Progenitor cell of endocrine pancreas (in vitro differentiated cells): Measurements from ENCODE around the gene ZNF687. TPM values are rescaled to one million over a fixed set of nuclear protein-coding genes. Genes with fewer than 3 reads are reported as not detected.

ENCODE experiments used
- DNase-seq: peaks from one replicate; pipeline ENCODE4 v3.0.0; 2021; ENCODE audit warnings: low spot score; ENCODE audit not compliant: unreplicated experiment
- H3K27ac Mint-ChIP-seq: 2 replicates; pipeline ENCODE4 v1.8.0; 2021; ENCODE audit warnings: mild to moderate bottlenecking, moderate library complexity, mixed read lengths
- H3K27me3 Mint-ChIP-seq: 2 replicates; pipeline ENCODE4 v1.8.0; 2021; ENCODE audit warnings: mixed read lengths
- H3K36me3 Mint-ChIP-seq: 2 replicates; pipeline ENCODE4 v1.8.0; 2022; ENCODE audit warnings: mixed read lengths; ENCODE audit not compliant: insufficient read depth
- H3K4me1 Mint-ChIP-seq: 2 replicates; pipeline ENCODE4 v1.8.0; 2021; ENCODE audit warnings: low read depth, mixed read lengths
- H3K4me3 Mint-ChIP-seq: 2 replicates; pipeline ENCODE4 v1.8.0; 2021; ENCODE audit warnings: low read depth, mild to moderate bottlenecking, moderate library complexity, mixed read lengths
- H3K9me3 Mint-ChIP-seq: 2 replicates; pipeline ENCODE4 v1.8.0; 2021; ENCODE audit warnings: low read depth, mixed read lengths
- total RNA-seq: library from RNA; stranded (reverse); gene quantifications from 2 replicates; pipeline ENCODE4 v1.2.1, GENCODE V29; 2021
- TF ChIP-seq, protein P1 (sequence below): fragments of 200-600 bp; sonication (generic); IDR thresholded peaks from one replicate; pipeline ENCODE4 v1.5.0; 2021; ENCODE audit warnings: antibody characterized with exemption, mild to moderate bottlenecking; ENCODE audit not compliant: unreplicated experiment

The ZNF687 gene
- total RNA-seq, 1 donor from 2014 or later = 45.0 TPM

DNA sequence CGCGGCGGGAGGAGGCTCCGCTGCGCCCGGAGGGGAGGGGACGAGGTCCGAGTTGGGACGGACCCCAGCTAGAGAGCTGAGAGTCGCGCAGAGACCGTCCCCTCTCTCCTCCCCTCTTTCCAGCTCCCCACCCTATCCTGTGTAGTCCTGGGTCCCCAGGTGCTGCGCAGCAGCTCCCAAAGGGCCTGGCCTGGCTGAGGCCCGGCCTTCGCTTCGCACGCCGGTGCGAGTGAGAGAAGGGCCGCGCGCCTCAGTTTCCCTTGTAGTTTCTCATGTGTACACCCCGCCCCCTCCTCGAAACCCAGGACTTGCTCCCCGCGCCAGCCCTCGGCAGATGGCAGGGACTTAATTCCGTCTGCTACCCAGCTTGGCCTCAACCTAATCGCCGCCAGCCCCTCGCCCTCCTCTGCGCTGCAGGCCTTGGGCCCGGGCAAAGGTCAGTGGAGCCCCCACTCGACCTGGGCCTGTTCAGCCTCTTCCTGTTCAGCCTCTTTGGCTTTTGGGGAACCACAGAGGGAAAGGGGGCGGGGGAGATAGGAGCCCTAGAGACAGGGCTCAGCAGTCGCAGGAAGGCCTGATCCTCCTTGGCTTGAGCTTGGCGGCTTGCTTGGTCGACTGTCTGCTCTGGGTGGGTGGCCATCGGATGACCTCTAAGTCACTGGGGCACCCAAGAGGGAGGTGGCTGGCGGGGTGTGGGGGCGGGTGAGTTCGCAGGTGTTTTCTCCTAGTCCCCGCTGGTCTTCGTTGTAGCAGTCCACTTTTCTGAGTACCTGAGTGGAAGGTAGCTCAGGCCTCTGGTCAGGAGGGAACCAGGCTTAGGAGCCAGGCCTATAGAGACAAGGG lies 1.0 kb downstream of the ZNF687 start:
- TF ChIP-seq, protein P1, sequence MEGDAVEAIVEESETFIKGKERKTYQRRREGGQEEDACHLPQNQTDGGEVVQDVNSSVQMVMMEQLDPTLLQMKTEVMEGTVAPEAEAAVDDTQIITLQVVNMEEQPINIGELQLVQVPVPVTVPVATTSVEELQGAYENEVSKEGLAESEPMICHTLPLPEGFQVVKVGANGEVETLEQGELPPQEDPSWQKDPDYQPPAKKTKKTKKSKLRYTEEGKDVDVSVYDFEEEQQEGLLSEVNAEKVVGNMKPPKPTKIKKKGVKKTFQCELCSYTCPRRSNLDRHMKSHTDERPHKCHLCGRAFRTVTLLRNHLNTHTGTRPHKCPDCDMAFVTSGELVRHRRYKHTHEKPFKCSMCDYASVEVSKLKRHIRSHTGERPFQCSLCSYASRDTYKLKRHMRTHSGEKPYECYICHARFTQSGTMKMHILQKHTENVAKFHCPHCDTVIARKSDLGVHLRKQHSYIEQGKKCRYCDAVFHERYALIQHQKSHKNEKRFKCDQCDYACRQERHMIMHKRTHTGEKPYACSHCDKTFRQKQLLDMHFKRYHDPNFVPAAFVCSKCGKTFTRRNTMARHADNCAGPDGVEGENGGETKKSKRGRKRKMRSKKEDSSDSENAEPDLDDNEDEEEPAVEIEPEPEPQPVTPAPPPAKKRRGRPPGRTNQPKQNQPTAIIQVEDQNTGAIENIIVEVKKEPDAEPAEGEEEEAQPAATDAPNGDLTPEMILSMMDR = no peak
- H3K36me3 Mint-ChIP-seq = peaks cover 5% of the 10 kb centered on the region
- peak; percentile 32 for DNase-seq
- H3K4me3 Mint-ChIP-seq = peak overlapping the region; percentile 99
- H3K27me3 Mint-ChIP-seq = no peaks in the 10 kb centered on the region
- peak overlapping the region; percentile 97 for H3K27ac Mint-ChIP-seq
- peaks cover 16% of the 10 kb centered on the region for H3K4me1 Mint-ChIP-seq
- no peaks in the 10 kb centered on the region for H3K9me3 Mint-ChIP-seq

DNA sequence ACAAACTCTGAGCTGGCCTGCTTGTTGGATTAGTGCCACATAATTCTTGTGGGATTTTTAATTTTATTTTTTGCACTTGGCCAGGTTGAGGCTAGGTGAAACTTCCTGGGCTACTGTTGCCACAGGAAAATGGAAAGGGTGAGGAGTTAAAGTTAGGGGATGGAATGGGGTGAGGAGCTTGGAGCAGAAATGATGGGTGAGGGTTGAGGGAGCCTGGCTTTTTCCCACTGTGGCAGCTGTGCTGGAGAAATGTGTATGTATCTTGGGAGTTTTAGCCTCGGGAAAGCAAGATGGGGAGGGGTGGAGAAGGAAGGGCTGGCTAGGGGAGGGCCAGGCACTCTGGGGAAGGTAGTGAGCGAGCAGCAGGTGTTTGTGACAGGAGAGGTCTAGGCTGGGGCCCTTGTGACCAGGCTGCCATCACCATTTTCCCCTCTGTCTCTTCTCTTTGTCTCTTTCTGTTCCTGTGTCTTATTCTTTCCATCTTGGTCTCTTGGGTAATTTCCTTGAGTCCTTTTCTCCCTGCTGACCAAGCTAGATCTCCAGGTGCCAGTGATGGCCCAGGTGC lies 2.0 kb downstream of the ZNF687 start:
- no peak for DNase-seq
- Mint-ChIP-seq H3K9me3 (no peaks in the 10 kb centered on the region), H3K4me3 (peak overlapping the region; percentile 99), H3K27me3 (no peaks in the 10 kb centered on the region), H3K4me1 (peaks cover 16% of the 10 kb centered on the region), H3K36me3 (peaks cover 7% of the 10 kb centered on the region), H3K27ac (peak overlapping the region; percentile 97)
- TF ChIP-seq, protein P1 = no peak

DNA sequence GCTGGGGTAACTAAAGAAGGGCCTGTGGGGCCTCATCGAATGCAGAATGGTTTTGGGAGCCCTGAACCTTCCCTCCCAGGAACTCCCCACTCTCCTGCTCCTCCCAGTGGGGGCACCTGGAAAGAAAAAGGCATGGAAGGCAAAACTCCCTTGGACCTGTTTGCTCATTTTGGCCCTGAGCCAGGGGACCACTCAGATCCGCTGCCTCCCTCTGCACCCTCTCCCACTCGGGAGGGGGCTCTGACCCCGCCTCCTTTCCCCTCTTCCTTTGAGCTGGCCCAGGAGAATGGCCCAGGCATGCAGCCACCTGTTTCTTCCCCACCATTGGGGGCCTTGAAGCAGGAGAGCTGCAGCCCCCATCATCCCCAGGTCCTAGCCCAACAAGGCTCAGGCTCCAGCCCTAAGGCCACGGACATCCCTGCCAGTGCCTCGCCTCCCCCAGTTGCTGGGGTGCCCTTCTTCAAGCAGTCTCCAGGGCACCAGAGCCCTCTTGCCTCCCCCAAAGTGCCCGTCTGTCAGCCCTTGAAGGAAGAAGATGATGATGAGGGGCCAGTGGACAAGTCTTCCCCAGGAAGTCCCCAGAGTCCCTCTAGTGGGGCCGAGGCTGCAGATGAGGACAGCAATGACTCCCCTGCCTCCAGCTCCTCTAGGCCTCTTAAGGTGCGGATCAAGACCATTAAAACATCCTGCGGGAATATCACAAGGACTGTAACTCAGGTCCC lies 4.7 kb downstream of the ZNF687 start:
- Mint-ChIP-seq H3K27ac (no peak overlapping the region), H3K4me3 (no peak overlapping the region), H3K27me3 (no peaks in the 10 kb centered on the region), H3K9me3 (no peaks in the 10 kb centered on the region), H3K36me3 (peaks cover 13% of the 10 kb centered on the region), H3K4me1 (peaks cover 16% of the 10 kb centered on the region)
- TF ChIP-seq, protein P1 = no peak
- DNase-seq = no peak

DNA sequence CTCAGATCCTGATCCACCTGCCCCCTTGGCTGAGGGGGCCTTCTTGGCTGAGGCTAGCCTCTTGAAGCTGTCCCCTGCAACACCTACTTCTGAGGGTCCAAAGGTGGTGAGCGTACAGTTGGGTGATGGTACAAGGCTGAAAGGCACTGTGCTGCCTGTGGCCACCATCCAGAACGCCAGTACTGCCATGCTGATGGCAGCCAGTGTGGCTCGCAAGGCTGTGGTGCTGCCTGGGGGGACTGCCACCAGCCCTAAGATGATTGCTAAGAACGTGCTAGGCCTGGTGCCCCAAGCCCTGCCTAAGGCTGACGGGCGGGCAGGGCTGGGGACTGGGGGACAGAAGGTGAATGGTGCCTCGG lies 5.2 kb downstream of the ZNF687 start:
- Mint-ChIP-seq H3K9me3 (no peaks in the 10 kb centered on the region), H3K4me3 (no peak overlapping the region), H3K4me1 (peaks cover 16% of the 10 kb centered on the region), H3K27me3 (no peaks in the 10 kb centered on the region), H3K27ac (no peak overlapping the region), H3K36me3 (peaks cover 13% of the 10 kb centered on the region)
- DNase-seq = no peak
- TF ChIP-seq, protein P1 = no peak

DNA sequence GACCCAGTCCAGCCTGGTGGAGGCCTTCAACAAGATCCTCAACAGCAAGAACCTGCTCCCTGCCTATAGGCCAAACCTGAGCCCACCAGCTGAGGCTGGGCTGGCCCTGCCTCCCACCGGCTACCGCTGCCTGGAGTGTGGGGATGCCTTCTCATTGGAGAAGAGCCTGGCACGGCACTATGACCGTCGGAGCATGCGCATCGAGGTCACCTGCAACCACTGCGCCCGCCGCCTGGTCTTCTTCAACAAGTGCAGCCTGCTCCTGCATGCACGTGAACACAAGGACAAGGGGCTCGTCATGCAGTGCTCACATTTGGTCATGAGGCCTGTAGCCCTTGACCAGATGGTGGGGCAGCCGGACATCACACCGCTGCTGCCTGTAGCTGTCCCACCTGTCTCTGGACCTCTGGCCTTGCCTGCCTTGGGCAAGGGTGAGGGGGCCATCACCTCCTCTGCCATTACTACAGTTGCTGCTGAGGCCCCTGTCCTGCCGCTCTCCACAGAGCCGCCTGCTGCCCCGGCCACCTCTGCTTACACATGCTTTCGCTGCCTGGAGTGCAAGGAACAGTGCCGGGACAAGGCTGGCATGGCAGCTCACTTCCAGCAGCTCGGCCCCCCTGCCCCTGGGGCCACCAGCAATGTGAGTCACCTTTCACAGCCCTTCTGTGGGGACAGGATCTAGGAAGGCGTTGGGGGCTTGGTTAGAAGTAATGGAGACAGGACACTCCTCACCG lies 5.8 kb downstream of the ZNF687 start:
- TF ChIP-seq, protein P1 = no peak
- Mint-ChIP-seq H3K36me3 (peaks cover 13% of the 10 kb centered on the region), H3K4me1 (peaks cover 15% of the 10 kb centered on the region), H3K27me3 (no peaks in the 10 kb centered on the region), H3K4me3 (no peak overlapping the region), H3K9me3 (no peaks in the 10 kb centered on the region), H3K27ac (no peak overlapping the region)
- DNase-seq = no peak
